ENCODE data around the gene HOXB3.

HOXB3 gene

DNA sequence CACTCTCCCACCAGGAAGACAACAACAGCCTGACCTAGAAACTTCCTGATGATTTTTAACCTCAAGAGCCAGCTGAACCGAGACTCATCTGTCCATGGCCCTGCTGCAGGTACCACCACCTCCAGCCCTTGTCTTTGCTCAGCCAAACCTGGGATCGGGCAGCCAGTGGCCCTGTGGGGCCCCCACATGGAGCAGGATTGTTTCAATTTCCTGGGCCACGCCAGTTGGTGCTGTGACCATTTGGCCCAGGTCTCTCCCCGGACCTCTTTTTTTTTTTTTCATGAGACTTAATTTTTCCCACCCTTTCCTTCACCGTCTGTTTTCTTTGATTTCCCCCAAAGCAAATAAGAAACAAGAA, 36.9 kb downstream of the HOXB3 start:
- DNase-seq, result no peak

DNA sequence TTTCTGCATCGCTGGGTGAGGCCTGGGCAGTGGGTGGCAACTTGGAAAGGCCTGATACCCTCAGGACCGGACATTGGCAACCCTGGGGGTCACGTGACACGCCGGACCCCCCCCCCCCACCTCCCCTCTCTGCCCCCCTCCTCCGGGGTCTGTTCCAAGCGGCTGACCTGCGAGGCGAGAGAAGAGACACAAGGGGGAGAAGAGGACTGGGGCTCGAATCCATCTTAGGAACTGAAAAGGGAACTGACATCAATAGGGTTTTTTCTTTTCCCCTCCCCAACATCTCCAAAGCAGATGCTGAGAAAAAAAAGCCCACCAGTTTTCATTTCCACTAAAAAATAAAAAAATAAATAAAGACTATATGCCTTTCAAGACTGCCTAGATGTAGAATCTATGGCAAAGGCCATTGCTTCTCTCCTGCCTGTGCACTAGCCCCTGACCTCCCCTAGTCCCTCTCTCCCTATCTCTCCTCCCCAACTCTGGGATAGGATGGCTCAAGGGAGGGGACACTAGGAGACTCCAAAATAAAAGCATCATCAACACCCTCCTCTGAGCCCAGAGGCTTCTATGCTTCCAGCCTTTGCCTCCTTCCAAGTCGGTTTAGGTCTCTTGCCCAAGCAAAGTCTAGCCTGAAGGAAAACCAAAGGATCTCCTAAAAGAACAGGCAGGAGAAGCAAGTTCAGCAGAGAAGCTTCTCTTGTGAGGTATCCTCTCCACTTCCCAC, 37.4 kb downstream of the HOXB3 start:
- DNase-seq, result no peak

- no peak for DNase-seq
These were observed 38.2 kb downstream of the HOXB3 start for GRCh38 chr17:48551596-48552465.

- no peak for DNase-seq
These were observed 38.9 kb downstream of the HOXB3 start for GRCh38 chr17:48551214-48551555.

DNA sequence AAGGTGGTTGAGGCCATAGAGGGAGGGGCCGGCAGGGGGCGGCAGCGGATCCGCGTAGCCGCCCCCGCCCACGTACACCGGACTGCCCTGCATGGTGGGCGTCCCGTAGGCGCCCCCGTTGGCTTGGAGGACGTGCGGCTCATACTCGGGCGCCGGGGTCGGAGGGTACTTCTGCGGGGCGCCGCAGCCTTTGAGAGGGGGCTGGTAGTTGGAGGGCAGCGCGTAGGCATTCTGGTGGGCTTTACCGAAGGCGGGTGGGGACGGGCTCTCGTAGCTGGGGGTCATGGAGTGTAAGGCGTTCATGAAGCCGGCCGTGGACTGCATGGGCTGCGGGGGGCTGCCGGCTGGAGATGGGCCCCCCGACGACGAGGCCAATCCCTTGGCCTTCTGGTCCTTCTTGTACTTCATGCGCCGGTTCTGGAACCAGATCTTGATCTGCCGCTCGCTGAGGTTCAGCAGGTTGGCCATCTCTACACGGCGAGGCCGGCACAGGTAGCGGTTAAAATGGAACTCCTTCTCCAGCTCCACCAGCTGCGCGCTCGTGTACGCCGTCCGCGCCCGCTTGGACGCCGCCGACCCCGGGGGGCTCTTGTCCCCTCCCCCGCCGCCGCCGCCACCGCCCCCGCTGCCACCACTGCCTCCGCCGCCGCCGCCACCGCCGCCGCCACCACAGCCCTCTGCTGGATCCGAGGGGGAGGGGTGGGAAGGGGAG, 39.4 kb downstream of the HOXB3 start:
- no peak for DNase-seq

- no peak for DNase-seq
These were observed 40.0 kb downstream of the HOXB3 start for GRCh38 chr17:48549914-48550501.

GRCh38 chr17:48549281-48549630, 40.8 kb downstream of the HOXB3 start:
- DNase-seq, result no peak

- DNase-seq, result no peak
These were observed 41.3 kb downstream of the HOXB3 start for GRCh38 chr17:48548523-48549280.

DNA sequence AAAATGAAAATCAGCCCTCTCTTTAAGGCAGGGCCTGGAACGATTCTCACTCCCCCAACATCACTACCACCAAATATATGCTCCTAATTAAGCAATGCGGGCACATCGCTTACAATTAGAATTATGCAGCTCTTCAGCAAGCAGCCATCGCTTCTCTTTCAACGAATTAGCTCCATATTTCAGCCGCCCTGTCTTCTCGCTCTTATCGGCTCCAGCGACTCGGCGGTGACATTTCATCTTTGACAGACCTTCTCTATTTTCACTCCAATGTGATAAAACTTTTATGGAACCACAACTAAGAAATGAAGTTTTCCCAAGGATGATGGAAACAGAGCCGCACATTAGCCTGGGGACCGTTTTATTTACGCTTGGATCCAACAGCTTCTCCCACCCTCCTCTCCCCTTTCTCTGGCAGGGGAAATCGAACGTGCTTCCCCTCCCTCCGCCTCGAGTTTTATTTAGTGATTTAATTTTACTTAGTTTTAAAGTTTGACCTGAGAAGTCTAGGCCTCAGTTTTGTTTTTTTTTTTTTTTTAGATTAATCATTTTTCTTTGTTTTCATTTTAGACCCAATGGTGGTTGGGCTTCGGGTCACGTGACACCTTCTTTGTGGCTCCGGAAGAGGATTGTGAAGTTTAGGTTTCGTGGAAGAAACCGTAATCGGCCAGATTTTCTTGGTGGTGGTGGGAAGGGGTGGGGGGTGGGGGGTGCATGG, 42.1 kb downstream of the HOXB3 start:
- peak in 1 of 2 experiments; percentile 42 for DNase-seq

- no peak for DNase-seq
These were observed 42.9 kb downstream of the HOXB3 start for GRCh38 chr17:48546924-48547807.

DNA sequence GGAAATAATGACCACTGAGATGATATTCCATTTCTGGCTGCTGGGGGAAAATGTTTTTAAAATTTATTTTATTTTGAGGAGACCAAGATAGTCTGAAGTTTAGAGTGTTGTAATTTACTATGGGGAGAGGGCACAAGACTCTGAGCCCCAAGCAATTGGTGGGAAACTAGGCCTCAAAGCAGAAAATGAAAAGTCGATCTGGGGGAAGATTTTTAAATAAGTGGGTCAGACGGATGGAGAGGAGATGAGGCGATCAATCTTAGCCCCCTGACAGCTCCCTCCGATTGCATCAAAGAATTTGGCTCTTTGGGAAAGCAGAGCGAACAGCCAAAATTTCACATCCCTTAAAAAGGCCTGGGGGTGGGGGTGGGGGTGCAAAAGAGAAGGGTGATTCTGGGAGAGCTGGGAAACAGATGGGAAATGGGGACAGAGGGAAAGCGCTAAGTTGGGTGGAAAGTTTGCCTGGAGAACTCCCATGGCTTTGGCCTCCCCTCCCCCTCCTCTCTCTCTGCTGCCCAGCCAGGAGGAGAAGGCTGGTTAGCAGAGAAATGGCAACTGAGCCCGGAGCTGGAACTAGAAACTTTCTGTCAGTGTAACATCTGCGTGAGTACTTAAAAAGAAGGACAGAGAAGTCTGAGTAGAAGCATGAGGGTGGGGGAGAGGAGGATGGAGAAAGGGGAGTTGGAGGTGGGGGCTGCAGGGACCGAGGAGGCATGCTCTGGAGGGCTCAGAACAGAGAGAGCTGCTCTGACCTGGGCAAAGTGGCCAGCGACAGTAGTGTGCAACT, 43.7 kb downstream of the HOXB3 start:
- no peak for DNase-seq

DNA sequence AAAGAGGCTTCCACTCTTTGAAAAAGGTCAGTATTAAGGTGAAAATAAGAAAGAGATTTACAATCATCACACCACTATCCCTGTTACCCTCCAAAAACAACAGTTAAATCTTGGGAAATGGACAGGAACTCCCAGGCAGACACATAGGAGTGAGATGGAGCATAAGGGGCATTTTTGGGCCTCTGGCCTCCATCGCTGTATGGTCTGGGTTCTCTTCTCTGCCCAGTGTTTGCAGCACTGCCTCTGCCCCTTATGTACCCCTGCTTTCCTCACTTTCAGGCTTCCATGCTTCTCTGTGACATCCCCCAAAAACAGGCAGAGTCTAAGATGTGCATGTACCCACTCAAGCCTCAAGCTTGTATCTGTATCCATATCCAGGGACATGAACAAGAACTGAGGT, 44.5 kb downstream of the HOXB3 start:
- DNase-seq, result no peak

DNA sequence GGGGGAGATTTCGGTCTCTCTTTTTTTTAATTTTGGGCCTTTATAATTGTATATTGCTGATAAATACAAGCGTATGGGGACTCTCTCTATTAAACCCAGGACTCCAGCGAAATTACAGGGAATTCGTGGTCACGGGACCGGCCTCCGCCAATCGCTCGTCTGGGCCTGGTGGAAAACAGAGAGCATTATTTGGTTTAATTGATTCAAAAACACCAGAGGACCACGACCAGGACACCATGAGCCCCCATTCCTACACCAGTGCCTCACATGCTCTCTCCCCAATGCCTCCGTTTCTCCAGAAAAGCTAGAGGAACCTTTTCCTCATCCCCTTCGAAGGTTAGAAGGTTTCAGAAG, 45.0 kb downstream of the HOXB3 start, which contains the start of gene HOXB2:
Gene HOXB2, minus strand, starts transcription at position 88 of the 354 bp plus-strand sequence. CDS start 198 bp downstream, outside the sequence.
- DNase-seq, result no peak

DNA sequence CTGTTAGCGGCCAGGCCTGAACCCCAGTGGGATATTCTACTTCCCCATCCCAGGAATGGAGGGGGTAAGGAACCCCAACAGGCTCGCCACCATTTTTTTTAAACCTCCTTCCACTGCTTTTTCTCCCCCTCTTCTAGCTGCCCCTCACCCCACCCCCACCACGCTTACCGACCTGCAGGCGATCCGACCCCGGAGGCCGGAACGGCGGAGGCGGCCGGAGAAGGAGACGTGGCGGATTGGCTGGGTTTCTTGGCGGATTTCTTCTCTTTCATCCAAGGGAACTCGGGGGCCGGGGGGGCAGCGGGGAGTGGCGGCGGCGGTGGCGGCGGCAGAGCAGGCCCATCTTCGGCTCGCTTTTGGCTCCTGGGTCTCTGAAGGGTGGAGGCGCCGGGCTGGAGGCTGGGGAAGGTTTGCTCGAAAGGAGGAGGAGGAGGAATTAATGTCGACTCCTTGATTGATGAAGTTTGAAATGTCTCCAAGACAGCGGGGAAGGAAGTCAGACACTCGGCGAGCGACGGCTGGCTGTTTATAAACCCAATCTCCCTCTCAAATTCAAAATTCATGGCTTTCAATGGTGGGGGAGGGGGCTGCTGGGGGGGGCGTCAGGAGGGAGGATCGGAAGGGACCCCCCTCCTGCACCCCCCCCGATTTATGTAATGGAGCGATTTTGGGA, 45.6 kb downstream of the HOXB3 start:
- DNase-seq, result peak; percentile 42 to 59

- DNase-seq, result peak; percentile 53 to 66
These were observed 46.1 kb downstream of the HOXB3 start for GRCh38 chr17:48543854-48544348.

DNA sequence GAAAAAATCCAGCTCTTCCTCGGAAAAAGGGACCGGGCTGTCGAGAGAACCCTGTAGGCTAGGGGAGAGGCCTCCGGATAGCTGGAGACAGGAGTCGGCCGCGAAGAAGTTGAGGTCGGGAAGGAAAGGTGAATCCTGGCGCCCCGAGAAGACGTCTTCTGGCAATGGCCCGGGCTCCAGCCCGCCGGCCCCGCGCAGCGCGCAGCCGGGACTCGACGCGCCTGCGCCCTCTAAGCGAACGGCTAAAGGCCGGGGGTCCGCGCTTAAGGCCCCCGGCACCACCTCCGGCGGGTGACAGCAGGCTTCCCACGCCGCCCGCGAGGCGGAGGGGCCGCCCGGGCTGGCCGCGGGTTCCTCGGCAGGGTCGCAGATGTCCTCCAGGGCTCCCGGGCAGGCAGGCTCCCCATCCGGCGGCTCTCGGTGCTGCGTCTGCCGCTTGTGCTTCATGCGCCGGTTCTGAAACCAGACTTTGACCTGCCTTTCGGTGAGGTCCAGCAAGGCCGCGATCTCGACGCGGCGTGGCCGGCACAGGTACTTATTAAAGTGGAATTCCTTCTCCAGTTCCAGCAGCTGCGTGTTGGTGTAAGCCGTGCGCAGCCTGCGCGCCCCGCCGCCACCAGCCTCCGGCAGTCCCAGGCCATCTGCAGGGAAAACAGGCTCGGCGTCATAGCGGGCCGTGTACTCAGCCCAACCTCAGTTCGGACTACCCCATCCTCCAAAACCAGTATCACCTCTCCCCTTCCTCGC, 46.8 kb downstream of the HOXB3 start:
- DNase-seq, result peak; percentile 50 to 69

GRCh38 chr17:48542698-48543106, 47.3 kb downstream of the HOXB3 start:
- DNase-seq, result no peak

- DNase-seq, result peak; percentile 33 to 46
These were observed 47.9 kb downstream of the HOXB3 start for GRCh38 chr17:48542114-48542656.

Data from activated CD4-positive, alpha-beta T cell treated with anti-CD3 and anti-CD28 coated beads, Interleukin-2, amount 50 U/mL, for 48 hours (primary cell).